ENCODE measurements around the gene PTH1R.

The PTH1R gene

GRCh38 chr3:46947981-46948791 lies 70.7 kb downstream of the PTH1R start:
- H3K27ac ChIP-seq (ENCODE audit: low read length), result peak overlapping the region; percentile 88
- H3K9me3 ChIP-seq (ENCODE audit: control insufficient read depth in 1 of 2, low read length in 2 of 2), result no peaks in the 10 kb centered on the region
- H3K4me1 ChIP-seq (ENCODE audit: control insufficient read depth in 1 of 2, insufficient read depth in 2 of 2, low read length in 2 of 2), result peaks cover 30 to 66% of the 10 kb centered on the region in 2 donors
- H3K36me3 ChIP-seq (ENCODE audit: control insufficient read depth in 1 of 2, insufficient read depth in 2 of 2, low read length in 2 of 2), result peaks cover 4 to 8% of the 10 kb centered on the region in 2 donors
- H3K27me3 ChIP-seq (ENCODE audit: low read depth, low read length), result no peaks in the 10 kb centered on the region
- peak overlapping the region in 1 of 2 donors; percentile 18 for H3K4me3 ChIP-seq (ENCODE audit: low read depth in 1 of 2, low read length in 2 of 2)

GRCh38 chr3:46948830-46949671 lies 71.5 kb downstream of the PTH1R start:
- Histone ChIP-seq H3K4me1 (ENCODE audit: control insufficient read depth in 1 of 2, insufficient read depth in 2 of 2, low read length in 2 of 2) (peaks cover 30 to 60% of the 10 kb centered on the region in 2 donors), H3K27ac (ENCODE audit: low read length) (peak overlapping the region; percentile 88), H3K27me3 (ENCODE audit: low read depth, low read length) (no peaks in the 10 kb centered on the region), H3K4me3 (ENCODE audit: low read depth in 1 of 2, low read length in 2 of 2) (peak overlapping the region in 1 of 2 donors; percentile 13), H3K36me3 (ENCODE audit: control insufficient read depth in 1 of 2, insufficient read depth in 2 of 2, low read length in 2 of 2) (peaks cover 4 to 8% of the 10 kb centered on the region in 2 donors), H3K9me3 (ENCODE audit: control insufficient read depth in 1 of 2, low read length in 2 of 2) (no peaks in the 10 kb centered on the region)

DNA sequence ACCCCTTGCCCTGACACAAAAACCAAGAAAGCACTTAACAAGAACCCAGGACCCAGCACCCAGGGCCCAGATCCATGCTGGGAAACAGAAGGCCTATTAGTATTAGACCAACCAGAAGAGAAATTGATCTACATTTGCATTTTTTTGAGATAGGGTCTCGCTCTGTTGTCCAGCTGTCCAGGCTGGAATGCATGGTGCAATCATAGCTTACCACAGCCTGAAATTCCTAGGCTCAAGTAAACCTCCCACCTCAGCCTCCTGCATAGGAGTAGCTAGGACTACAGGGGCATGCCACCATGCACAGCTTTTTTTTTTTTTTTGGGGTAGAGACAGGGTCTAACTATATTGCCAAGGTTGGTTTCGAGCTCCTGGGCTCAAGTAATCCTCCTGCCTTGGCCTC lies 72.7 kb downstream of the PTH1R start:
- H3K27me3 ChIP-seq (ENCODE audit: low read depth, low read length), result no peaks in the 10 kb centered on the region
- H3K9me3 ChIP-seq (ENCODE audit: control insufficient read depth in 1 of 2, low read length in 2 of 2), result no peaks in the 10 kb centered on the region
- peaks cover 4 to 8% of the 10 kb centered on the region in 2 donors for H3K36me3 ChIP-seq (ENCODE audit: control insufficient read depth in 1 of 2, insufficient read depth in 2 of 2, low read length in 2 of 2)
- peaks cover 30 to 53% of the 10 kb centered on the region in 2 donors for H3K4me1 ChIP-seq (ENCODE audit: control insufficient read depth in 1 of 2, insufficient read depth in 2 of 2, low read length in 2 of 2)
- H3K4me3 ChIP-seq (ENCODE audit: low read depth in 1 of 2, low read length in 2 of 2), result no peak overlapping the region
- no peak overlapping the region for H3K27ac ChIP-seq (ENCODE audit: low read length)

GRCh38 chr3:46950650-46951241 lies 73.2 kb downstream of the PTH1R start:
- Histone ChIP-seq H3K4me1 (ENCODE audit: control insufficient read depth in 1 of 2, insufficient read depth in 2 of 2, low read length in 2 of 2) (peaks cover 31 to 59% of the 10 kb centered on the region in 2 donors), H3K27ac (ENCODE audit: low read length) (no peak overlapping the region)

GRCh38 chr3:46952813-46953212 lies 75.3 kb downstream of the PTH1R start:
- Histone ChIP-seq H3K36me3 (ENCODE audit: control insufficient read depth in 1 of 2, insufficient read depth in 2 of 2, low read length in 2 of 2) (no peaks in the 10 kb centered on the region), H3K9me3 (ENCODE audit: control insufficient read depth in 1 of 2, low read length in 2 of 2) (no peaks in the 10 kb centered on the region), H3K4me1 (ENCODE audit: control insufficient read depth in 1 of 2, insufficient read depth in 2 of 2, low read length in 2 of 2) (peaks cover 20 to 57% of the 10 kb centered on the region in 2 donors), H3K4me3 (ENCODE audit: low read depth in 1 of 2, low read length in 2 of 2) (no peak overlapping the region), H3K27me3 (ENCODE audit: low read depth, low read length) (no peaks in the 10 kb centered on the region), H3K27ac (ENCODE audit: low read length) (no peak overlapping the region)

More at GRCh38 chr3:46950650-46951241, 73.2 kb downstream of the PTH1R start:
- Histone ChIP-seq H3K4me3 (ENCODE audit: low read depth in 1 of 2, low read length in 2 of 2) (no peak overlapping the region), H3K36me3 (ENCODE audit: control insufficient read depth in 1 of 2, insufficient read depth in 2 of 2, low read length in 2 of 2) (peaks cover 4 to 5% of the 10 kb centered on the region in 2 donors), H3K27me3 (ENCODE audit: low read depth, low read length) (no peaks in the 10 kb centered on the region), H3K9me3 (ENCODE audit: control insufficient read depth in 1 of 2, low read length in 2 of 2) (no peaks in the 10 kb centered on the region)
